Keratinocyte (primary cell): ENCODE measurements around the gene GHRL. TPM values are rescaled to one million over a fixed set of nuclear protein-coding genes. Genes with fewer than 3 reads are reported as not detected.

Experiments used
- DNase-seq: peaks from one replicate; pipeline ENCODE4 v3.0.0-alpha.2; 2011; ENCODE audit warnings: low read depth, missing footprints, low spot score
- FAIRE-seq: peaks from 2 replicates; lab custom pipeline; 2011; peaks lifted over from hg19 to GRCh38; lab: Jason Lieb, UNC
- H2AFZ ChIP-seq: 2 replicates; pipeline ENCODE4 v1.6.0; 2012; ENCODE audit warnings: low read length, control low read depth, inconsistent platforms; ENCODE audit not compliant: control insufficient read depth
- H3K27ac ChIP-seq: 2 replicates; pipeline ENCODE4 v1.5.1; 2011; ENCODE audit warnings: low read length; ENCODE audit not compliant: control insufficient read depth, insufficient read depth
- H3K27me3 ChIP-seq: 3 replicates; pipeline ENCODE4 v1.6.0; 2011; ENCODE audit warnings: low read length; ENCODE audit not compliant: control insufficient read depth, insufficient read depth; ENCODE audit errors: extremely low read depth
- H3K36me3 ChIP-seq, 2 experiments: 2 replicates in 1 of 2; 3 replicates in 1 of 2; pipeline ENCODE4 v1.5.1; 2011; ENCODE audit warnings: low read length in 2 of 2, mild to moderate bottlenecking in 1 of 2; ENCODE audit not compliant: control insufficient read depth in 2 of 2, insufficient read depth in 2 of 2; ENCODE audit errors: extremely low read depth in 1 of 2
- H3K4me1 ChIP-seq: 3 replicates; pipeline ENCODE4 v1.5.1; 2011; ENCODE audit warnings: low read length; ENCODE audit not compliant: control insufficient read depth, insufficient read depth; ENCODE audit errors: extremely low read depth
- H3K4me2 ChIP-seq: 3 replicates; pipeline ENCODE4 v1.6.0; 2011; ENCODE audit warnings: low read depth, low read length; ENCODE audit not compliant: control insufficient read depth, insufficient read depth; ENCODE audit errors: extremely low read depth
- H3K4me3 ChIP-seq, 3 experiments: fragments of 200-600 bp in 1 of 3; sonication (generic) in 1 of 3; 2 replicates in 2 of 3; 3 replicates in 1 of 3; pipeline ENCODE4 v1.5.1; 2011 to 2016; ENCODE audit warnings: low read length in 3 of 3, mild to moderate bottlenecking in 3 of 3, control low read depth in 2 of 3, inconsistent platforms in 1 of 3, low read depth in 1 of 3, mixed read lengths in 1 of 3, mixed run types in 1 of 3, moderate library complexity in 1 of 3; ENCODE audit not compliant: control insufficient read depth in 2 of 3, insufficient read depth in 2 of 3; ENCODE audit errors: extremely low read depth in 1 of 3
- H3K79me2 ChIP-seq: 2 replicates; pipeline ENCODE4 v1.6.0; 2012; ENCODE audit warnings: low read length; ENCODE audit not compliant: control insufficient read depth, insufficient read depth
- H3K9ac ChIP-seq: 3 replicates; pipeline ENCODE4 v1.6.0; 2011; ENCODE audit warnings: low read length; ENCODE audit not compliant: control insufficient read depth, insufficient read depth; ENCODE audit errors: extremely low read depth
- H3K9me1 ChIP-seq: 3 replicates; pipeline ENCODE4 v1.6.0; 2011; ENCODE audit warnings: low read length; ENCODE audit not compliant: control insufficient read depth, insufficient read depth; ENCODE audit errors: extremely low read depth
- H3K9me3 ChIP-seq: 2 replicates; pipeline ENCODE4 v1.5.1; 2012; ENCODE audit warnings: low read depth, low read length; ENCODE audit not compliant: control insufficient read depth
- H4K20me1 ChIP-seq: 3 replicates; pipeline ENCODE4 v1.6.0; 2011; ENCODE audit warnings: low read length; ENCODE audit not compliant: control insufficient read depth, insufficient read depth; ENCODE audit errors: extremely low read depth
- EZH2 ChIP-seq: IDR thresholded peaks from one replicate; pipeline ENCODE4 v1.6.1; 2012; ENCODE audit warnings: inconsistent platforms, mild to moderate bottlenecking, low read length, moderate library complexity
- dilution Hi-C: fragments of 300-500 bp; cut with MboI; formaldehyde crosslinking; loops from one replicate; pipeline ENCODE4 v1.7.0; 2020; ENCODE audit warnings: low sequenced_read_pairs; ENCODE audit not compliant: extremely low pct_ligation_motif_present
- polyA plus RNA-seq, 5 experiments: library from polyadenylated mRNA; depleted of rRNA in 3 of 5; stranded (reverse) in 3 of 5; stranded (forward) in 1 of 5; unstranded in 1 of 5; fragments of >200 nt; gene quantifications; 1 replicate in 1 of 5; 2 replicates in 3 of 5; 3 replicates in 1 of 5; pipeline versions ENCODE4 v1.2.1 to v1.2.3, GENCODE V29; 2011 to 2012; ENCODE audit warnings: missing spikeins in 2 of 5, low read depth in 1 of 5, low replicate concordance in 1 of 5
- TF ChIP-seq, protein P1 (sequence below), 3 experiments: IDR thresholded peaks in 1 of 3; conservative IDR thresholded peaks in 1 of 3; optimal IDR thresholded peaks in 1 of 3; 2 replicates in 2 of 3; 3 replicates in 1 of 3; pipeline versions ENCODE3 to v1.5.1; 2011; ENCODE audit warnings: low read length in 3 of 3, mild to moderate bottlenecking in 3 of 3, moderate library complexity in 2 of 3, control low read depth in 1 of 3, inconsistent platforms in 1 of 3; ENCODE audit not compliant: insufficient read depth in 2 of 3; ENCODE audit errors: extremely low read depth in 1 of 3

Gene GHRL
- polyA plus RNA-seq, 1 donor (not counting 4 experiments of a cell fraction or from before 2014, with no cell fraction given) = not detected

DNA sequence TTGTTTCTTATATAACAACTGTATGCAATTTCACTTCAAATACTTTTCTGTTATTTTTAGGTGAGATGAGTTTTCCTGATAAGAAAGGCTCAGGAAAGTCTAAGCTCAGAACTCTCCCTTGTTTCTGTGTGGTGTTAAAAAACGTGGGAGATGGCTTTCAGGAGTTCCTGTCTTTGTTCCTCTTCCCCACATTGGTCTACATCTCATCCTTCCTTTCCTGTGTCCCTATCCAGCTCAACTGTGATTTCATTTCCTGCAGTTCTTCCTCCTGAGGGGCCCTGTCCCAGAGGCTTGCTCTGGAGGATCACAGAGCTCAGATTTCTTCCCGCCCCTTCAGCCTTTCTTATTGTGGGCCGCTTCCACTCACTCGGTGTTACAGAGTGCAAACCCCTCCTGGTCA, 17.0 kb upstream of the GHRL start:
- Histone ChIP-seq H3K36me3 (peaks cover 36 to 45% of the 10 kb centered on the region in 2 experiments), H3K4me2 (no peak overlapping the region), H3K79me2 (no peaks in the 10 kb centered on the region), H4K20me1 (peaks cover 2% of the 10 kb centered on the region), H3K9me1 (no peaks in the 10 kb centered on the region), H3K9ac (no peak overlapping the region), H3K4me1 (no peaks in the 10 kb centered on the region), H3K27ac (no peak overlapping the region), H3K9me3 (no peaks in the 10 kb centered on the region), H3K4me3 (no peak overlapping the region), H3K27me3 (no peaks in the 10 kb centered on the region), H2AFZ (no peak overlapping the region)
- DNase-seq (no peak), FAIRE-seq (no peak)
- TF ChIP-seq, protein P1, sequence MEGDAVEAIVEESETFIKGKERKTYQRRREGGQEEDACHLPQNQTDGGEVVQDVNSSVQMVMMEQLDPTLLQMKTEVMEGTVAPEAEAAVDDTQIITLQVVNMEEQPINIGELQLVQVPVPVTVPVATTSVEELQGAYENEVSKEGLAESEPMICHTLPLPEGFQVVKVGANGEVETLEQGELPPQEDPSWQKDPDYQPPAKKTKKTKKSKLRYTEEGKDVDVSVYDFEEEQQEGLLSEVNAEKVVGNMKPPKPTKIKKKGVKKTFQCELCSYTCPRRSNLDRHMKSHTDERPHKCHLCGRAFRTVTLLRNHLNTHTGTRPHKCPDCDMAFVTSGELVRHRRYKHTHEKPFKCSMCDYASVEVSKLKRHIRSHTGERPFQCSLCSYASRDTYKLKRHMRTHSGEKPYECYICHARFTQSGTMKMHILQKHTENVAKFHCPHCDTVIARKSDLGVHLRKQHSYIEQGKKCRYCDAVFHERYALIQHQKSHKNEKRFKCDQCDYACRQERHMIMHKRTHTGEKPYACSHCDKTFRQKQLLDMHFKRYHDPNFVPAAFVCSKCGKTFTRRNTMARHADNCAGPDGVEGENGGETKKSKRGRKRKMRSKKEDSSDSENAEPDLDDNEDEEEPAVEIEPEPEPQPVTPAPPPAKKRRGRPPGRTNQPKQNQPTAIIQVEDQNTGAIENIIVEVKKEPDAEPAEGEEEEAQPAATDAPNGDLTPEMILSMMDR (optimal IDR thresholded peaks at IDR 0.05 in 1 of 3, IDR thresholded peaks at IDR 0.05 in 1 of 3, conservative IDR thresholded peaks at IDR 0.05 in 1 of 3; ENCODE audit: extremely low read depth in 1 of 3, insufficient read depth in 2 of 3, low read length in 3 of 3) = no peak
- no peak for TF ChIP-seq EZH2
- dilution Hi-C loops = no loop called here

DNA sequence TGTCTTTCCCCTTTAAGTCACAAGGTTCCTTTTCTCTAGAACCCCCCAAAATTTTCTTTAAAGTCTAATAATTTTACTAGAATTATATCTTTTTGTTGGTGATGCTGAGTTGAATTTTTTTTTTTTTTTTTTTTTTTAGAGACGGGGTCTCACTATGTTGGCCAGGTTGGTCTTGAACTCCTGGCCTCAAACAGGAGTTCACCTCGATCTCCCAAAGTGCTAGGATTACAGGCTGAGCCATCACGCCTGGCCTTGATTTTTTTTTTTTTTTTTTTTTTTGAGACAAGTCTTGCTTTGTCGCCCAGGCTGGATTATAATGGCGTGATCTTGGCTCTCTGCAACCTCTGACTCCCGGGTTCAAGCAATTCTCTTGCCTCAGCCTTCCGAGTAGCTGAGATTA, 15.9 kb upstream of the GHRL start:
- no peaks in the 10 kb centered on the region for H3K27me3 ChIP-seq
- dilution Hi-C loops = no loop called here
- peaks cover 6% of the 10 kb centered on the region for H4K20me1 ChIP-seq
- H3K4me1 ChIP-seq = no peaks in the 10 kb centered on the region
- no peak overlapping the region for H3K27ac ChIP-seq
- H3K79me2 ChIP-seq = no peaks in the 10 kb centered on the region
- FAIRE-seq (no peak), DNase-seq (no peak)
- H3K9me3 ChIP-seq = no peaks in the 10 kb centered on the region
- peaks cover 40 to 46% of the 10 kb centered on the region in 2 experiments for H3K36me3 ChIP-seq
- H2AFZ ChIP-seq = no peak overlapping the region
- H3K4me2 ChIP-seq = no peak overlapping the region
- TF ChIP-seq EZH2 = no peak
- TF ChIP-seq, protein P1 (optimal IDR thresholded peaks at IDR 0.05 in 1 of 3, IDR thresholded peaks at IDR 0.05 in 1 of 3, conservative IDR thresholded peaks at IDR 0.05 in 1 of 3; ENCODE audit: extremely low read depth in 1 of 3, insufficient read depth in 2 of 3, low read length in 3 of 3) = no peak
- H3K4me3 ChIP-seq = no peak overlapping the region
- H3K9ac ChIP-seq = no peak overlapping the region
- no peaks in the 10 kb centered on the region for H3K9me1 ChIP-seq
